Activated T-cell treated with anti-CD3 and anti-CD28 coated beads, Interleukin-2, amount 50 U/mL, for 72 hours (primary cell): Measurements from ENCODE around the gene XPO6. TPM values are rescaled to one million over a fixed set of nuclear protein-coding genes. Genes with fewer than 3 reads are reported as not detected.
"Not testable (repeated sequence)": the region's sequence is repeated elsewhere in the genome, so short reads cannot be mapped to it uniquely, and the experiment has no call there.

Experiments used
- ATAC-seq, 2 donors: fragments of 150-1000 bp; cut with Tn5 transposase; replicated peaks in 1 of 2; 2 replicates each; pipeline ENCODE4 v1.10.0; 2021; ENCODE audit warnings: moderate library complexity in 2 of 2, mild to moderate bottlenecking in 1 of 2
- DNase-seq, 2 donors: peaks; one replicate each; pipeline ENCODE4 v3.0.0; 2021 to 2022; ENCODE audit warnings: mixed read lengths in 1 of 2
- H3K27ac Mint-ChIP-seq: one replicate; pipeline ENCODE4 v1.8.0; 2022; ENCODE audit warnings: mild to moderate bottlenecking, moderate library complexity, mixed read lengths
- H3K27me3 Mint-ChIP-seq: one replicate; pipeline ENCODE4 v1.8.0; 2022; ENCODE audit warnings: low read depth, mixed read lengths
- H3K36me3 Mint-ChIP-seq, 2 donors: one replicate each; pipeline ENCODE4 v1.8.0; 2022; ENCODE audit warnings: mixed read lengths in 2 of 2, mild to moderate bottlenecking in 1 of 2; ENCODE audit not compliant: insufficient read depth in 2 of 2
- H3K4me1 Mint-ChIP-seq: one replicate; pipeline ENCODE4 v1.8.0; 2022; ENCODE audit warnings: low read depth, mixed read lengths
- H3K4me3 Mint-ChIP-seq, 2 donors: one replicate each; pipeline ENCODE4 v1.8.0; 2022; ENCODE audit warnings: mild to moderate bottlenecking in 2 of 2, mixed read lengths in 2 of 2, moderate library complexity in 2 of 2
- H3K9me3 Mint-ChIP-seq, 2 donors: one replicate each; pipeline ENCODE4 v1.8.0; 2022; ENCODE audit warnings: mixed read lengths in 2 of 2
- total RNA-seq, 2 donors: library from RNA; stranded (reverse); gene quantifications; one replicate each; pipeline ENCODE4 v1.2.3, GENCODE V29; 2022

The XPO6 gene
- 100 to 1,000 TPM; 276 to 279 TPM for total RNA-seq

DNA sequence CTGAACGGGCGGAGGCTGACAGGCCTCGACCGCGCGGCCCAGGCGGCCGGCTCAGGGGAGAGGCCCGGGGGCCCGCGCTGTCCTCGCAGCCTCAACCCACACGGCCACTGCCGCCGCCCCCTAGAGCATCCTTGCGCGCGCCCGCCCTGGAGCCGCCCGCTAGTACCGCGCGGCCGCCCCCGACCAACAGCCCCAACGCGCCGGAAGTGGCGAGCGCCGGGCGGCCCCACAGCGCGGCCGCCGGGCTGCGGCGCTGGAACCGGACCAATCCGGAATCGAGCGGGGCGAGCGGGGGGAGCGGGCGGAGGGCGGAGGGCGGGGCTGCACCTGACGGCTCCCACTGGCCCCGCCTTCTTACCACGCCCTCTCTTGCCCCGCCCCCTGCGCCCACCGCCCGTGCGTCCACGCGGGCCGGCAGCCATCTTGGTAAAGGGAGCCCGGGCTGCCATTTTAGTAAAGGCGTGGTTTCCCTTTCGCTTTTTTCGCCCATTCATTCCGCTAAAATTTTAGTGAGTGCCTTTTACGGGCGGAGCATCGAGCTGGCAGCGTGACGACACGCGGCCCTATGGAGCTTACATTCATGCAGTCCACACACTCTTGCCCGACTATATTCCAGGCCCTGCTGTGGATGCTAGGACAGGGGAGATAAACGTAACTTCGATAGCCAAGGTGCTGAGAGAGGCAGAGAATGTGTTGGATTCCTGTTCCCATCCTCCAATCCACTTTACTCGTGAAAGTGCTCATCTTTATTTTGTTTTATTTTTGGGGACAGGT, at the start of gene XPO6:
XPO6 (minus strand) TSS at position 208 of the 774 bp plus-strand sequence. CDS start 597 bp downstream, outside the sequence.
- Mint-ChIP-seq H3K27ac (peak within 1 kb of the TSS; percentile 86), H3K4me1 (peaks cover 37% of the 10 kb centered on the region), H3K36me3 (peaks cover 18 to 20% of the 10 kb centered on the region in 2 donors), H3K27me3 (no peaks in the 10 kb centered on the region), H3K9me3 (peaks cover 1% of the 10 kb centered on the region in 2 donors), H3K4me3 (peak within 1 kb of the TSS; percentile 93 to 95)
- DNase-seq, result peak; percentile 99 to 100
- ATAC-seq, result peak; percentile 90 to 93

GRCh38 chr16:28260193-28260592, 48.4 kb upstream of the XPO6 start:
- H3K4me1 Mint-ChIP-seq, result peaks cover 15% of the 10 kb centered on the region
- no peak overlapping the region for H3K27ac Mint-ChIP-seq
- no peaks in the 10 kb centered on the region for H3K36me3 Mint-ChIP-seq
- H3K9me3 Mint-ChIP-seq, result no peaks in the 10 kb centered on the region
- DNase-seq (no peak), ATAC-seq (no peak)
- peaks cover 19% of the 10 kb centered on the region for H3K27me3 Mint-ChIP-seq
- no peak overlapping the region for H3K4me3 Mint-ChIP-seq

DNA sequence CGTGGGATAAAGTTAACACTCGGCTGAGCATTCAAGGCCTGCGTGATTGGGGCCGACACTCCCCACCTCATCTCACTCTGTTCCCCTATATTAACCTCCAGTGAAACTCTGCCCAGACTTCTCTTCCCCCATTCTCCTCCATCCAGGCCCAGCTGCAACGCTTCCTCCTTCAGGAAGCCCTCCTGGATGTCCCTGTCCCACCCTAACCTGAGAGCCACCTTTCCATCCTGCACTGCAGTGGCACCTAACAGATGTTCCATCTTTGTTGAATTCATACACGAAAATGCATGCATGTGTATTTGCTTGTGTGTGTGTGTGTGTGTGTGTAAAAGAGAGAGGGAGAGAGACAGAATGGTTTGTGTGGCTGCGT, 48.0 kb upstream of the XPO6 start:
- DNase-seq (no peak), ATAC-seq (no peak)
- Mint-ChIP-seq H3K9me3 (no peaks in the 10 kb centered on the region), H3K27me3 (peaks cover 18% of the 10 kb centered on the region), H3K36me3 (no peaks in the 10 kb centered on the region), H3K4me3 (no peak overlapping the region), H3K27ac (no peak overlapping the region), H3K4me1 (peaks cover 12% of the 10 kb centered on the region)

DNA sequence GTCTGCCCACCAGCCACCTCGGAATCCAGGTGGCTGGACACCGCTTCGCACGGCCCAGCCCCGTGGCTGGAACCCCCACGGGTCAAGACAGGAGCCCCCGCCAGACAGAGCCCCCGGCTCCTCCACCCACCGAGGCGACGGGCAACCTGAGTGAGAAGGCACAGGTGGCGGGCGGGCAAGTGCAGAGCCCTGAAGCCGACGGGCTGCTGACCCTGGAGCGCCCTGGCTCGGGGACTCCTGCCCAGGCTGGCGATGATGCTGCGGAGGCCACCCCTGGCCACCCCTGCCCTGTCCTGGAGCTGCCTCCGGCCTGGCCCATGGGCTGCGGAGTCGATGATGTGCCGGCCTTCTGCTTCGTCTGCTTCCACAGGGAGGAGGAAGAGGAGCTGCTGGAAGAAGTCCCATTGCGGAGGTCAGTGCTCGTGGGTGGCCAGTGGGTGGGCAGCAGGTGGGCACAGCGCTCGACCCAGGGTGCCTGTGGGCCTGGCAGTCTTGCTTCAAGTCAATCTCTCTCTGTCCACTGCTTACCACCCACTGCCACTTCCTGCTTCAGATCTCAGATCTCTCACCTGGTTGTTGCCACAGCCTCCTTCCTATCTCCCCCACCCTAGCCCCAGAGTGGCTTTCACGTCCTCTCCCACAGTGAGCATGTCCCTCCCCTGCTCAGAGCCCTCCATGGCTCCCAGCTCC, 47.5 kb upstream of the XPO6 start:
- Mint-ChIP-seq H3K27ac (no peak overlapping the region), H3K27me3 (peaks cover 12% of the 10 kb centered on the region), H3K36me3 (no peaks in the 10 kb centered on the region), H3K4me1 (peaks cover 8% of the 10 kb centered on the region), H3K4me3 (no peak overlapping the region), H3K9me3 (no peaks in the 10 kb centered on the region)
- DNase-seq, result no peak
- ATAC-seq, result no peak

DNA sequence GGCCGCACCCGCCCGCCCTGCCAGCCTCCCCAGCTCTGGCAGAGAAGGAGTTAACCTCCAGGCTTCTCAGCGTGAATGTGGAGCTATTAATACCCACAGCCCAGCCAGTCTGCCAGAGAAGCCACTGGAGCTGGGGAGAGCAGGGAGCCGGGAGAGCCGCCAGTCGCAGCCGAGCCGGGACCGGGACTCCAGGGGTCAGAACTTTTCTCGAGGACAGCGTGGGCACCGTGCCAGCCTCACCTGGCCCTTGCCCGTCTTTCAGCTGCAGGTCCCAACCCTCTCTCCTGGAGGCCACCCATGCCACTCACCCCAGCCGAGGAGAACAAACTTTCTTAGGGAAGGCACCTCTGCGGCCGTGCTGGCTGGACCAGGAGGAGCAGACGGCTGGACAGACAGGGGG, 46.8 kb upstream of the XPO6 start:
- DNase-seq (no peak), ATAC-seq (no peak)
- Mint-ChIP-seq H3K36me3 (no peaks in the 10 kb centered on the region), H3K4me1 (peaks cover 8% of the 10 kb centered on the region), H3K27ac (no peak overlapping the region), H3K27me3 (peaks cover 6% of the 10 kb centered on the region), H3K9me3 (no peaks in the 10 kb centered on the region), H3K4me3 (no peak overlapping the region)

DNA sequence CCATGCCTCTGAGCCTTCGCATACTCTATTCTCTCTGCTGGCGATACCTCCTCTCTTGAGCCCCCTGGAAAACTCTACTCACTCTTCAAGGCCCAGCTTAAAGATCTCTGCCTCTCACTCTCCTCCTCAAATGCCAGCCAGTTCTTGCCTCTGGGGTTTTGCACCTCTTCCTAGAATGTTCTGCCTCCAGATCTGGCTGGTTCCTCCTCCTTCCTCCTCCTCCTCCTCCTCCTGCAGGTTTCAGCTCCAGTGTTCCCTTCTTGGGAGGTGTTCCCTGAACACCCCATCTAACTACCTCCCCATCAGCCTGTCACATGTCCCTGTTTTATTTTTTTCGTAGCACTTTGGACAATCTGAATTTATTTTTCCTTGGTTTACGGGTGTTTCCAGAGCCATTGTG, 45.5 kb upstream of the XPO6 start:
- Mint-ChIP-seq H3K9me3 (peaks cover 2 to 4% of the 10 kb centered on the region in 2 donors), H3K27ac (no peak overlapping the region), H3K4me3 (no peak overlapping the region), H3K36me3 (peaks cover 0 to 2% of the 10 kb centered on the region in 2 donors), H3K4me1 (peaks cover 8% of the 10 kb centered on the region), H3K27me3 (no peaks in the 10 kb centered on the region)
- DNase-seq, result no peak
- no peak for ATAC-seq

DNA sequence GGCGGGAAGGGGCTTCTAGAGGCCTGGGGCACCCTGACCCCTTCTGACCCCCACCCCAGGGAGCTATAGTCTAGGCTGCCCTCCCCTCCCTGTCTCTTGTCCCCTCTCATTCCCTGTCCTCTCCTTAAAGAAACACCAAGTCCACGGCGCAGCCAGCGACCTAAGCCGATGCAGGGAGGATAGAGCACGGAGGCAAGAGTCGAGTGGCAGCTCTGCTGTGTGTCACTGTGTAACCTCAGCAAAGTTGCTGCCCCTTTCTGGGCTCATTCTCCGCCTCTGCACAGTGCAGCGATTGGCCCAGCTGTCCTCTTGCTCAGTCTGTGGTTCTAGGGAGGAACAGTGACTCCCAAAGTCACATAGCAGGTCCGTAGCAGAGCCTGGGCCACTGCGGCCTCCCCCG, 44.1 kb upstream of the XPO6 start:
- Mint-ChIP-seq H3K27me3 (no peaks in the 10 kb centered on the region), H3K4me1 (peaks cover 8% of the 10 kb centered on the region), H3K9me3 (peaks cover 2 to 4% of the 10 kb centered on the region in 2 donors), H3K27ac (no peak overlapping the region), H3K4me3 (no peak overlapping the region), H3K36me3 (peaks cover 0 to 2% of the 10 kb centered on the region in 2 donors)
- no peak for DNase-seq
- no peak for ATAC-seq

DNA sequence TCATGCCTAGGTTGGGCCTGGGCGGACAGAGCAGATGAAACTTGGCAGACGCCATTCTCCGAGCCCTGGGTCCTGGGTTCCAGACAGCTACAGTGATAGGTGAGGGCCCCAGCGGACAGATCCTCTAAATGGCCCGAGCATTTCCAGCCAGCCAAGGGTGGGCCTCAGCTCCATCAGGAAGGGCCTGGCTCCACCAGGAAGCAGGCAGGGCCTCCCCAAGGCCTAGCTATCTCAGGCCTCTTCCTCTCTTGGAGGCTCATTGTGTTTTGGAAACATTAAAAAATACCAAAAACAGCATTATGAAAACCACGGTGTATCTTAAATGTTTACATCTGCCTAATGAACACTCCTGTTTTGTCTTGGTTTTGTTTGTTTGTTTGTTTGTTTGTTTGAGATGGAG, 42.4 kb upstream of the XPO6 start:
- DNase-seq, result no peak
- Mint-ChIP-seq H3K4me1 (no peaks in the 10 kb centered on the region), H3K27ac (no peak overlapping the region), H3K36me3 (peaks cover 0 to 2% of the 10 kb centered on the region in 2 donors), H3K9me3 (peaks cover 2 to 4% of the 10 kb centered on the region in 2 donors), H3K27me3 (no peaks in the 10 kb centered on the region), H3K4me3 (no peak overlapping the region)
- no peak for ATAC-seq

- Mint-ChIP-seq H3K27ac (no peak overlapping the region), H3K4me3 (no peak overlapping the region), H3K27me3 (no peaks in the 10 kb centered on the region), H3K4me1 (no peaks in the 10 kb centered on the region), H3K9me3 (peaks cover 2 to 4% of the 10 kb centered on the region in 2 donors), H3K36me3 (peaks cover 0 to 2% of the 10 kb centered on the region in 2 donors)
- ATAC-seq, result no peak
- DNase-seq, result no peak
Measured at GRCh38 chr16:28250999-28251398, 39.2 kb upstream of the XPO6 start.

DNA sequence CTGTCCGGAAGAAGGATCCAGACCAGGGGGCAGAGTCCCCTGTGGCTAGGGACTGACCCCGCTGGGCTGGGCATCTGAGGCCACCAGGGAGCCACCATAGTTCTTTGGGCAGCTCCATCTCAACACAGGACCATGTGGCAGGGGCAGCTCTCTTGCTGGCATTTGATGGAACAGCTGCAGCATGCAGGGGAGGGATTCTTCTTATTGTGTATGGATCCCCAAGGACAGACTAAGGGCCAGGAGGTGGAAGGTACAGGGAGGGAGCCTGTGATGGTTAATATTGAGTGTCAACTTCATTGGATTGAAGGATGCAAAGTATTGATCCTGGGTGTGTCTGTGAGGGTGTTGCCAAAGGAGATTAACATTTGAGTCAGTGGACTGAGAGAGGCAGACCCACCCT, 37.7 kb upstream of the XPO6 start:
- H3K27ac Mint-ChIP-seq, DNase-seq, H3K4me1 Mint-ChIP-seq, H3K4me3 Mint-ChIP-seq, H3K36me3 Mint-ChIP-seq, ATAC-seq, H3K27me3 Mint-ChIP-seq, H3K9me3 Mint-ChIP-seq: not testable (repeated sequence)

DNA sequence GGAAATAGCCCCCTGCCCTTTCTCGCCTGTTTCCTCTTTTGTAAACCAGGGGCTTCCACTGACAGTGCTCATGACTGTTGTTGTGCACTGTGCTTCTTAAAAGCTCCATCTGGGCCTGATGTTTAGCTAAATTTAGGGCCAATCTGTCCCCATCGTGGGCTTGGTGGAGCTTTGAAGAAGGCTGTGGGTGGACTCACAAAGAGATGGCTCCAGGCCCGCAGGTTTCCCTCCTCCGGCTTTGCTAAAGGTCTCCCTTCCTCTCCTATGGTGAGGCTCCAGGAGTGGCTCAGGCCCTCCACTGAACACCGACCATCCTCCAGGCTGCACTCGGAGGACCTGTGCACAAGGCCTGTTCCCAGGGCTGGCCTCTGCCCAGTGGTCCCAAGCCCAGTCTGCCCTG, 30.2 kb upstream of the XPO6 start:
- Mint-ChIP-seq H3K27ac (no peak overlapping the region), H3K4me3 (no peak overlapping the region), H3K4me1 (no peaks in the 10 kb centered on the region), H3K36me3 (no peaks in the 10 kb centered on the region), H3K27me3 (no peaks in the 10 kb centered on the region), H3K9me3 (peaks cover 0 to 2% of the 10 kb centered on the region in 2 donors)
- DNase-seq (no peak), ATAC-seq (no peak)

- H3K36me3 Mint-ChIP-seq, result no peaks in the 10 kb centered on the region
- DNase-seq (no peak), ATAC-seq (no peak)
- H3K4me3 Mint-ChIP-seq, result no peak overlapping the region
- peaks cover 2 to 3% of the 10 kb centered on the region in 2 donors for H3K9me3 Mint-ChIP-seq
- no peaks in the 10 kb centered on the region for H3K4me1 Mint-ChIP-seq
- H3K27ac Mint-ChIP-seq, result no peak overlapping the region
- H3K27me3 Mint-ChIP-seq, result no peaks in the 10 kb centered on the region
Measured at GRCh38 chr16:28237754-28238357, 26.1 kb upstream of the XPO6 start.

DNA sequence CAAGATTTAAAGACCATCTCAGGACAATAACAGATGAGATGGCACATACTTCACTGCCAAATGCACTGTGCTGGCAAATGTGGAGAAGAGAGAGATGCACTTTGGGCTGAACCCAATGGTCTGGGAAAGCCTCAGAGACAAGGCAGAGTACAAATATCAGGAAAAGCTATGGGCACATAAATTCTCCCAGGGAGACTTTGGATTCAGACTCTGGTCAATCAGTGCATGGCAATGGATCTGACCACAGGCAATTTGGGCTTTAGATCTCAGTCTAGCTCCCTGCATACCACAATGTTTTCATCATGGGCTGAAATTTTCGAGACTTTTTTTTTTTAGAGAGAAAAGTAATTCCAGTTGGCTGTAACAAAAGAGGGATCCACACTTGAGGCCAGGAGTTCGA, 20.0 kb upstream of the XPO6 start:
- no peaks in the 10 kb centered on the region for H3K36me3 Mint-ChIP-seq
- no peaks in the 10 kb centered on the region for H3K27me3 Mint-ChIP-seq
- no peak overlapping the region for H3K4me3 Mint-ChIP-seq
- no peaks in the 10 kb centered on the region for H3K4me1 Mint-ChIP-seq
- DNase-seq (no peak), ATAC-seq (no peak)
- H3K9me3 Mint-ChIP-seq, result peaks cover 0 to 2% of the 10 kb centered on the region in 2 donors
- no peak overlapping the region for H3K27ac Mint-ChIP-seq
